ENCODE results near the gene TMCC3.

Gene TMCC3

GRCh38 chr12:94534278-94534677 lies 116.1 kb downstream of the TMCC3 start:
- CTCF ChIA-PET = interaction anchor here (0.6 to 1.5 kb wide), 3 partner anchors 15 to 400 kb away, joined by 4 to 14 read pairs (median 5); no protein-coding TSS in a partner anchor
- TF ChIP-seq ZNF747 (tag by site-specific recombination; IDR thresholded peaks at IDR 0.05) (no peak), FEZF1 (tag by site-specific recombination; IDR thresholded peaks at IDR 0.05) (no peak), RBAK (tag by site-specific recombination; IDR thresholded peaks at IDR 0.05) (no peak), ZNF571 (tag by site-specific recombination; IDR thresholded peaks at IDR 0.05) (no peak), ZNF140 (tag by site-specific recombination; IDR thresholded peaks at IDR 0.05) (no peak), ZNF132 (tag by site-specific recombination; IDR thresholded peaks at IDR 0.05; ENCODE audit: borderline replicate concordance) (no peak), ZBTB6 (tag by site-specific recombination; IDR thresholded peaks at IDR 0.05) (no peak), ZNF48 (tag by site-specific recombination; IDR thresholded peaks at IDR 0.05) (no peak), ZNF837 (tag by site-specific recombination; IDR thresholded peaks at IDR 0.05) (no peak), ZNF324 (tag by site-specific recombination; IDR thresholded peaks at IDR 0.05) (no peak), ZSCAN16 (tag by site-specific recombination; IDR thresholded peaks at IDR 0.05) (no peak), BCL6B (tag by site-specific recombination; IDR thresholded peaks at IDR 0.05) (no peak)
- POLR2A ChIA-PET = no interaction called here
- Histone ChIP-seq H3K27ac (ENCODE audit: extremely low read depth, low read depth, low read length) (no peak overlapping the region), H3K9me3 (ENCODE audit: control insufficient read depth, insufficient read depth, low read depth, low read length) (no peaks in the 10 kb centered on the region), H3K4me3 (ENCODE audit: low read depth, low read length) (no peak overlapping the region), H3K36me3 (ENCODE audit: control insufficient read depth in 2 of 2, insufficient read depth in 1 of 2, low read length in 2 of 2) (no peaks in the 10 kb centered on the region), H3K4me1 (ENCODE audit: control insufficient read depth, insufficient read depth, low read length) (no peaks in the 10 kb centered on the region)

GRCh38 chr12:94532490-94533422 lies 117.6 kb downstream of the TMCC3 start:
- H3K9me3 ChIP-seq (ENCODE audit: control insufficient read depth, insufficient read depth, low read depth, low read length) = no peaks in the 10 kb centered on the region
- ChIA-PET CTCF (interaction anchor here (0.7 to 4.5 kb wide), 5 partner anchors 90 to 431 kb away, joined by 3 to 33 read pairs (median 5); no protein-coding TSS in a partner anchor), POLR2A (no interaction called here)
- no peak overlapping the region for H3K27ac ChIP-seq (ENCODE audit: extremely low read depth, low read depth, low read length)
- no peak overlapping the region for H3K4me3 ChIP-seq (ENCODE audit: low read depth, low read length)
- no peaks in the 10 kb centered on the region for H3K36me3 ChIP-seq (ENCODE audit: control insufficient read depth in 2 of 2, insufficient read depth in 1 of 2, low read length in 2 of 2)
- TF ChIP-seq ZNF580 (tag by site-specific recombination; IDR thresholded peaks at IDR 0.05) = no peak
- TF ChIP-seq ZNF791 (tag by site-specific recombination; IDR thresholded peaks at IDR 0.05) = no peak
- TF ChIP-seq ZNF2 (tag by site-specific recombination; IDR thresholded peaks at IDR 0.05) = peak; percentile 83; the same call in 1 of the 2 replicates
- TF ChIP-seq CTCF (tag by site-specific recombination; IDR thresholded peaks at IDR 0.05) = peak; percentile 84
- 0 out of 2 replicates have a peak, but pooled peaks have one; percentile 14 for TF ChIP-seq ZNF660 (tag by site-specific recombination; IDR thresholded peaks at IDR 0.05)
- TF ChIP-seq ZNF140 (tag by site-specific recombination; IDR thresholded peaks at IDR 0.05) = no peak
- no peak for TF ChIP-seq ZNF37A (tag by site-specific recombination; IDR thresholded peaks at IDR 0.05)
- TF ChIP-seq ZNF558 (tag by site-specific recombination; IDR thresholded peaks at IDR 0.05) = no peak
- TF ChIP-seq ZSCAN30 (tag by site-specific recombination; IDR thresholded peaks at IDR 0.05) = peak; percentile 37; the same call in 1 of the 2 replicates
- TF ChIP-seq ZNF510 (tag by site-specific recombination; IDR thresholded peaks at IDR 0.05; ENCODE audit: insufficient replicate concordance) = peak; percentile 38
- 0 out of 2 replicates have a peak, but pooled peaks have one; percentile 14 for TF ChIP-seq ZNF629 (tag by site-specific recombination; IDR thresholded peaks at IDR 0.05)
- TF ChIP-seq TSHZ1 (tag by site-specific recombination; IDR thresholded peaks at IDR 0.05; ENCODE audit: borderline replicate concordance) = no peak
- peak; percentile 82 for TF ChIP-seq ZNF654 (tag by site-specific recombination; IDR thresholded peaks at IDR 0.05; ENCODE audit: low read depth)
- 0 out of 2 replicates have a peak, but pooled peaks have one; percentile 32 for TF ChIP-seq ZNF501 (tag by site-specific recombination; IDR thresholded peaks at IDR 0.05)
- no peak for TF ChIP-seq ZNF621 (tag by site-specific recombination; IDR thresholded peaks at IDR 0.05)
- H3K4me1 ChIP-seq (ENCODE audit: control insufficient read depth, insufficient read depth, low read length) = no peaks in the 10 kb centered on the region
